ENCODE data around the gene ANKRD63.

Gene ANKRD63

DNA sequence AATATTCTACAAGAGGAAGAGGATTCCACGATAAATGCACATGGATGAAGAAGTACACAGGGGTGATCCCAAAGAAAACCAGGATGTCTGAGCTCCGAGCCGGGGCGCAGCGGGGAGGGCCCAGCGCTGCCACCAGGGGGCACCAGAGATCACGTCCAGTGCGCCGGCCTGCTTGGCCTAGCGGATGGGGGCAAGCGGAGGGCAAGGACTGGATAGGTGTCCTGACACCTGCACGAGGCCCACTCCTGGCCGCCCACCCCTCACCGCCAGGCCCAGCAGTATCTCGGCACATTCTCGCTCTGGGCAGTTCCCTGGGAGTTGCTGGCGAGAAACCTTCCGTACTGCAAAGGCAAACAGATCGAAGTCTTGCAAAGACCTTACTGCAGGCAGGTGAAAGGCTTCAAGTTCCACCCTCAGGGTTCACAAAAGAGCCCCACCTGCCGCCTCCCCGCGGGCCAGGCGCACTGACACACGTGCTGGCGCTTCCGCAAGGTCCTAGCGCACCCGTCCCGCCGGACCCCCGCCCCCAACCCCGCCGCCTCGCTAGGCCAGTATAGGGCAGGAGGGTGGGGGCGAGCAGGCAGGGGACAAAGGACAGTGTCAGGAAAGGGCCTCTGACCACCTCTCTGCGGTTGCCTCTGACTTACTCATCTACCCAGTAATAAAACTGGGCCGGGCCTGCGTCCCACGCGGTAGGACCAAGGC lies 3.3 kb downstream of the ANKRD63 start:
- TF ChIP-seq, protein P1, sequence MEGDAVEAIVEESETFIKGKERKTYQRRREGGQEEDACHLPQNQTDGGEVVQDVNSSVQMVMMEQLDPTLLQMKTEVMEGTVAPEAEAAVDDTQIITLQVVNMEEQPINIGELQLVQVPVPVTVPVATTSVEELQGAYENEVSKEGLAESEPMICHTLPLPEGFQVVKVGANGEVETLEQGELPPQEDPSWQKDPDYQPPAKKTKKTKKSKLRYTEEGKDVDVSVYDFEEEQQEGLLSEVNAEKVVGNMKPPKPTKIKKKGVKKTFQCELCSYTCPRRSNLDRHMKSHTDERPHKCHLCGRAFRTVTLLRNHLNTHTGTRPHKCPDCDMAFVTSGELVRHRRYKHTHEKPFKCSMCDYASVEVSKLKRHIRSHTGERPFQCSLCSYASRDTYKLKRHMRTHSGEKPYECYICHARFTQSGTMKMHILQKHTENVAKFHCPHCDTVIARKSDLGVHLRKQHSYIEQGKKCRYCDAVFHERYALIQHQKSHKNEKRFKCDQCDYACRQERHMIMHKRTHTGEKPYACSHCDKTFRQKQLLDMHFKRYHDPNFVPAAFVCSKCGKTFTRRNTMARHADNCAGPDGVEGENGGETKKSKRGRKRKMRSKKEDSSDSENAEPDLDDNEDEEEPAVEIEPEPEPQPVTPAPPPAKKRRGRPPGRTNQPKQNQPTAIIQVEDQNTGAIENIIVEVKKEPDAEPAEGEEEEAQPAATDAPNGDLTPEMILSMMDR (IDR thresholded peaks at IDR 0.05; ENCODE audit: borderline replicate concordance, insufficient read depth, low read depth, low read length) = peak; percentile 97
- H3K4me3 ChIP-seq (ENCODE audit: low read depth, low read length) = no peak overlapping the region

DNA sequence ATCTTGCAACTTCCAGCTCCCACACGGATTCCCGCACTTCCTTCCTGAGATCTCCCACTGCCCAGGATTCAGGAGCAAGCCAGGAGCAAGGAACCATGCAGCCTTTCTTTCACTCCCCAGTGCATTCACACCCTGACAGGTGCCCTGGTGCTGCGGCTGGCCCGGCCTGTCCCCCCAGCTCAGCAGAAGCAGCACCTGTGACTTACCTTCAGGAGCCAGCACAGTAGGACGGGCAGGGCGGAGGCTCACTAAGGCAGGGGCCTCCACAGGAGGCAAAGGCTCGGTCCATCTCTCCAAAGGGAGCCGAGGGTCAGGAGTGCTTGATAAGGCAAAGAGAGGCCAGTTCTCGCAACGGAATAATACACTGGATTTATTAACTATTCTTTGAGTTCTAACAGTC lies 4.8 kb downstream of the ANKRD63 start:
- H3K4me3 ChIP-seq (ENCODE audit: low read depth, low read length) = no peak overlapping the region
- TF ChIP-seq, protein P1 (IDR thresholded peaks at IDR 0.05; ENCODE audit: borderline replicate concordance, insufficient read depth, low read depth, low read length) = no peak

DNA sequence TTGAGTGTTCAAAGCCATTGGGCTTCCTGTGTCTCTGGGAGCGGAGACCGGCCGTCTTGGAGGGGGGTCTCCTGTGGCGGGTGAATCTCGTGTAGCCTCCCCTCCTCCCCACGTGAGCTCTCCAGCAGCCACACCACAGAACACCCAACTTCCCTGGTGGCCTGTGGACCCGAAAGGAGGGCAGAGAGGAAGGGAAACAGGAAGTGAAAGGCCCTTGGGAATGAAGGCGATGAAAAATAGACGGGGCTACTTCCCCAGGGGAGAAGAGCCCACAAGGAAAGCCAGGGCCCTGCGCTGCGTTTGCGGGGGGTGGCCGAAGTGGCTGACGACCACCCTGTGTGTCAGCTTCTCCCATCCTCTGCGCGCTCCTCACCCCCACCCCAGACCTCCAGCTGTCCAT lies 5.4 kb downstream of the ANKRD63 start:
- TF ChIP-seq, protein P1 (IDR thresholded peaks at IDR 0.05; ENCODE audit: borderline replicate concordance, insufficient read depth, low read depth, low read length) = no peak
- H3K4me3 ChIP-seq (ENCODE audit: low read depth, low read length) = no peak overlapping the region

DNA sequence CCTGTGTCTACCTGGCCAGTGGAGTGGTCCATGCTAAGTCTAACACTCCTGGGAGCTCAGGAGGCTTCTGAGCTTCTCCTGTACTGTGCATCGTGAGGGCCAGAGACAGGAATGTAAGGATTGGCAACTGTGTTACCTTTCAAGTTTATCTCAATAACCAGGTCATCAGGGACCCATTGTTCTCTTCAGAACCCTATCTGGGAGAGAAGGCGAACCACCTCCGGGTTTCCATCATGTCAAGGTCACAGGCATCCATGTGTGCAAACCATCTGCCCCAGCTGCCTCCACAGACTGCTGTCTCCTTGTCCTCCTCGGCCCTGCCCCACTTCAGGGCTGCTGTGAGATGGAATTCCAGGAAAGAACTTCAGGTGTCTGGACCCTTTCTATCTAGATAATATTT lies 5.9 kb downstream of the ANKRD63 start:
- TF ChIP-seq, protein P1 (IDR thresholded peaks at IDR 0.05; ENCODE audit: borderline replicate concordance, insufficient read depth, low read depth, low read length) = no peak
- no peak overlapping the region for H3K4me3 ChIP-seq (ENCODE audit: low read depth, low read length)

DNA sequence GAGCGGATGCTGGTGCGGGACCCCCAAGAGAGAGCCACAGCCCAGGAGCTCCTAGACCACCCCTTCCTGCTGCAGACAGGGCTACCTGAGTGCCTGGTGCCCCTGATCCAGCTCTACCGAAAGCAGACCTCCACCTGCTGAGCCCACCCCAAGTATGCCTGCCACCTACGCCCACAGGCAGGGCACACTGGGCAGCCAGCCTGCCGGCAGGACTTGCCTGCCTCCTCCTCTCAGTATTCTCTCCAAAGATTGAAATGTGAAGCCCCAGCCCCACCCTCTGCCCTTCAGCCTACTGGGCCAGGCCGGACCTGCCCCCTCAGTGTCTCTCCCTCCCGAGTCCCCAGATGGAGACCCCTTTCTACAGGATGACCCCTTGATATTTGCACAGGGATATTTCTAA lies 6.9 kb downstream of the ANKRD63 start:
- no peak overlapping the region for H3K4me3 ChIP-seq (ENCODE audit: low read depth, low read length)
- TF ChIP-seq, protein P1 (IDR thresholded peaks at IDR 0.05; ENCODE audit: borderline replicate concordance, insufficient read depth, low read depth, low read length) = no peak

DNA sequence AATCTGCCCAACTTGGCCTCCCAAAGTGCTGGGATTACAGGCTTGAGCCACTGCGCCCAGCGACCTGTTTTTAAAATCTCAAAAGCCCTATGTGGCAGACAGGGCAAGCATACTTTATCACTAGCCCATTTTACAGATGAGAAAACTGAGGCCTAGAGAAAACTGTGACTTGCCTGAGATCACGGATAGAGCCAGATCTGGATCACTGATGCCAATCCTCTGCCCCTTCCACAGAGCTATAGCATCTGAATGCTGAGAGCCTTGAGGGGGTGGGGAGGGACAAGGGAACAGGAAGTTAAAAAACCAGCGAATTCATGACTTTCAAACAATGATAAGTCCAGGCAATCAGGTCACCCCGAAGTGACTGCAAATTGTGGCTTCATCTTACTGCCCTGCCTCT lies 7.3 kb downstream of the ANKRD63 start:
- TF ChIP-seq, protein P1 (IDR thresholded peaks at IDR 0.05; ENCODE audit: borderline replicate concordance, insufficient read depth, low read depth, low read length) = no peak
- H3K4me3 ChIP-seq (ENCODE audit: low read depth, low read length) = no peak overlapping the region
